Natural killer cell (primary cell): ENCODE data around the gene FBXO30. TPM values are rescaled to one million over a fixed set of nuclear protein-coding genes. Genes with fewer than 3 reads are reported as not detected.

ENCODE experiments used
- ATAC-seq, 3 donors: fragments of 150-1000 bp in 2 of 3; fragments of 200-7000 bp in 1 of 3; cut with Tn5 transposase; 1 replicate in 1 of 3; 2 replicates in 2 of 3; pipeline ENCODE4 v1.10.0; 2021; ENCODE audit warnings: mild to moderate bottlenecking in 2 of 3, moderate library complexity in 2 of 3
- DNase-seq, 2 donors: peaks; one replicate each; pipeline versions ENCODE4 v3.0.0 to v3.0.0-alpha.2; 2013 to 2021; ENCODE audit warnings: mixed read lengths in 1 of 2
- H3K27ac ChIP-seq: one replicate; pipeline ENCODE4 v1.5.1; 2013; ENCODE audit warnings: mild to moderate bottlenecking, low read length
- H3K27me3 ChIP-seq: one replicate; pipeline ENCODE4 v1.6.1; 2013; ENCODE audit warnings: low read length; ENCODE audit not compliant: control insufficient read depth, insufficient read depth
- H3K36me3 ChIP-seq: one replicate; pipeline ENCODE4 v1.6.1; 2013; ENCODE audit warnings: low read length; ENCODE audit not compliant: control insufficient read depth, insufficient read depth
- H3K4me1 ChIP-seq: one replicate; pipeline ENCODE4 v1.6.1; 2013; ENCODE audit warnings: low read length; ENCODE audit not compliant: control insufficient read depth, insufficient read depth
- H3K4me3 ChIP-seq: one replicate; pipeline ENCODE4 v1.5.1; 2013; ENCODE audit warnings: low read length
- H3K9me3 ChIP-seq: one replicate; pipeline ENCODE4 v1.6.1; 2013; ENCODE audit warnings: low read length; ENCODE audit not compliant: control insufficient read depth, insufficient read depth
- H3K27ac Mint-ChIP-seq, 2 donors: one replicate each; pipeline ENCODE4 v1.8.0; 2022; ENCODE audit warnings: mild to moderate bottlenecking in 2 of 2, mixed read lengths in 2 of 2, moderate library complexity in 1 of 2
- H3K27me3 Mint-ChIP-seq, 2 donors: one replicate each; pipeline ENCODE4 v1.8.0; 2022; ENCODE audit warnings: low read depth in 2 of 2, mixed read lengths in 2 of 2
- H3K36me3 Mint-ChIP-seq: one replicate; pipeline ENCODE4 v1.8.0; 2022; ENCODE audit warnings: mixed read lengths
- H3K4me1 Mint-ChIP-seq, 2 donors: one replicate each; pipeline ENCODE4 v1.8.0; 2022; ENCODE audit warnings: mixed read lengths in 2 of 2
- H3K4me3 Mint-ChIP-seq: one replicate; pipeline ENCODE4 v1.8.0; 2022; ENCODE audit warnings: mild to moderate bottlenecking, moderate library complexity, mixed read lengths
- H3K9me3 Mint-ChIP-seq, 2 donors: one replicate each; pipeline ENCODE4 v1.8.0; 2022; ENCODE audit warnings: mixed read lengths in 2 of 2
- CTCF ChIP-seq: fragments of 200-600 bp; IDR thresholded peaks from one replicate; pipeline ENCODE4 v1.8.0; 2022; ENCODE audit warnings: antibody characterized with exemption
- WGBS: methylation state at CpG from one replicate; pipeline ENCODE4 v1.1.7; 2013; ENCODE audit warnings: missing lambda C conversion rate; ENCODE audit not compliant: insufficient coverage; 5-methylcytosine and 5-hydroxymethylcytosine counted together
- intact Hi-C: fragments of 100-400 bp; cut with micrococcal nuclease; formaldehyde crosslinking; loops from one replicate; pipeline ENCODE4 v1.14.2; 2022
- total RNA-seq, 4 donors: library from RNA; stranded (reverse); fragments of 120-200 nt in 1 of 4; gene quantifications; one replicate each; pipeline versions ENCODE4 v1.2.3 to v1.2.4, GENCODE V29; 2013 to 2022

FBXO30 gene
- total RNA-seq, 3 donors from 2014 or later (not counting 1 experiment from before 2014, with no cell fraction given) = 3.4 to 6.4 (median 5.9) TPM

GRCh38 chr6:145749632-145750031 is 65.0 kb downstream of the FBXO30 start:
- DNase-seq (no peak), ATAC-seq (no peak)
- no peak overlapping the region for H3K4me3 ChIP-seq
- no peak overlapping the region for H3K27ac ChIP-seq
- Mint-ChIP-seq H3K27ac (no peak overlapping the region), H3K4me1 (peaks cover 0 to 5% of the 10 kb centered on the region in 2 donors), H3K9me3 (no peaks in the 10 kb centered on the region), H3K27me3 (peaks cover 3 to 19% of the 10 kb centered on the region in 2 donors), H3K36me3 (no peaks in the 10 kb centered on the region), H3K4me3 (no peak overlapping the region)
- H3K9me3 ChIP-seq = no peaks in the 10 kb centered on the region
- H3K36me3 ChIP-seq = no peaks in the 10 kb centered on the region
- TF ChIP-seq CTCF = no peak
- WGBS = 90% methylated on average over 1 of the region's 1 CpG
- H3K27me3 ChIP-seq = no peaks in the 10 kb centered on the region
- H3K4me1 ChIP-seq = no peaks in the 10 kb centered on the region
- intact Hi-C loops = no loop called here

- intact Hi-C loops = no loop called here
- ATAC-seq = no peak
- Mint-ChIP-seq H3K27ac (no peak overlapping the region), H3K4me3 (no peak overlapping the region), H3K27me3 (peaks cover 0 to 20% of the 10 kb centered on the region in 2 donors), H3K36me3 (no peaks in the 10 kb centered on the region), H3K4me1 (peaks cover 0 to 5% of the 10 kb centered on the region in 2 donors), H3K9me3 (no peaks in the 10 kb centered on the region)
- TF ChIP-seq CTCF = no peak
- Histone ChIP-seq H3K36me3 (no peaks in the 10 kb centered on the region), H3K27me3 (no peaks in the 10 kb centered on the region), H3K27ac (no peak overlapping the region), H3K9me3 (no peaks in the 10 kb centered on the region), H3K4me3 (no peak overlapping the region), H3K4me1 (no peaks in the 10 kb centered on the region)
- DNase-seq = no peak
- WGBS = no CpG with 5 or more reads among the region's 1 CpG
These were observed 68.7 kb downstream of the FBXO30 start for GRCh38 chr6:145745861-145746260.

GRCh38 chr6:145744619-145745018 is 70.0 kb downstream of the FBXO30 start:
- Histone ChIP-seq H3K36me3 (no peaks in the 10 kb centered on the region), H3K4me1 (no peaks in the 10 kb centered on the region), H3K27me3 (no peaks in the 10 kb centered on the region), H3K4me3 (no peak overlapping the region), H3K27ac (no peak overlapping the region), H3K9me3 (no peaks in the 10 kb centered on the region)
- no peak for ATAC-seq
- no peak for TF ChIP-seq CTCF
- peaks cover 0 to 2% of the 10 kb centered on the region in 2 donors for H3K4me1 Mint-ChIP-seq
- no peaks in the 10 kb centered on the region for H3K9me3 Mint-ChIP-seq
- no peak for DNase-seq
- H3K27me3 Mint-ChIP-seq = peaks cover 0 to 20% of the 10 kb centered on the region in 2 donors
- no peak overlapping the region for H3K27ac Mint-ChIP-seq
- no peaks in the 10 kb centered on the region for H3K36me3 Mint-ChIP-seq
- WGBS = 100% methylated on average over 1 of the region's 2 CpGs
- intact Hi-C loops = no loop called here
- no peak overlapping the region for H3K4me3 Mint-ChIP-seq

Other genes starting within 250 kb of the FBXO30 start
- 1 to 10 TPM; 5.2 to 6.9 (median 6.7) TPM for gene EPM2A, start 79.3 kb downstream of the FBXO30 start, total RNA-seq
- gene SHPRH, start 149.6 kb upstream of the FBXO30 start, total RNA-seq = 10 to 100 TPM; 19.9 to 25.4 (median 20.0) TPM
- not detected for gene GRM1, start 214.3 kb upstream of the FBXO30 start, total RNA-seq